Measurements from ENCODE around the gene KLHL26.

Gene KLHL26

GRCh38 chr19:18636969-18637629, at the start of gene KLHL26:
Gene KLHL26, plus strand, starts transcription at chr19:18637028. Its CDS starts 27 bp downstream, at chr19:18637055.
- Histone ChIP-seq H3K27me3 (peaks cover 23% of the 10 kb centered on the region), H3K27ac (peak within 1 kb of the TSS; percentile 80), H3K4me1 (ENCODE audit: control insufficient read depth in 1 of 2, insufficient read depth in 1 of 2, low read depth in 1 of 2, low read length in 1 of 2) (peaks cover 6 to 19% of the 10 kb centered on the region in 2 experiments), H3K9me3 (no peaks in the 10 kb centered on the region), H3K36me3 (no peaks in the 10 kb centered on the region), H3K4me3 (ENCODE audit: low read depth in 1 of 2, low read length in 1 of 2) (peak within 1 kb of the TSS; percentile 72 to 77)
- TF ChIP-seq, protein P1, sequence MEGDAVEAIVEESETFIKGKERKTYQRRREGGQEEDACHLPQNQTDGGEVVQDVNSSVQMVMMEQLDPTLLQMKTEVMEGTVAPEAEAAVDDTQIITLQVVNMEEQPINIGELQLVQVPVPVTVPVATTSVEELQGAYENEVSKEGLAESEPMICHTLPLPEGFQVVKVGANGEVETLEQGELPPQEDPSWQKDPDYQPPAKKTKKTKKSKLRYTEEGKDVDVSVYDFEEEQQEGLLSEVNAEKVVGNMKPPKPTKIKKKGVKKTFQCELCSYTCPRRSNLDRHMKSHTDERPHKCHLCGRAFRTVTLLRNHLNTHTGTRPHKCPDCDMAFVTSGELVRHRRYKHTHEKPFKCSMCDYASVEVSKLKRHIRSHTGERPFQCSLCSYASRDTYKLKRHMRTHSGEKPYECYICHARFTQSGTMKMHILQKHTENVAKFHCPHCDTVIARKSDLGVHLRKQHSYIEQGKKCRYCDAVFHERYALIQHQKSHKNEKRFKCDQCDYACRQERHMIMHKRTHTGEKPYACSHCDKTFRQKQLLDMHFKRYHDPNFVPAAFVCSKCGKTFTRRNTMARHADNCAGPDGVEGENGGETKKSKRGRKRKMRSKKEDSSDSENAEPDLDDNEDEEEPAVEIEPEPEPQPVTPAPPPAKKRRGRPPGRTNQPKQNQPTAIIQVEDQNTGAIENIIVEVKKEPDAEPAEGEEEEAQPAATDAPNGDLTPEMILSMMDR (IDR thresholded peaks at IDR 0.05) = no peak

DNA sequence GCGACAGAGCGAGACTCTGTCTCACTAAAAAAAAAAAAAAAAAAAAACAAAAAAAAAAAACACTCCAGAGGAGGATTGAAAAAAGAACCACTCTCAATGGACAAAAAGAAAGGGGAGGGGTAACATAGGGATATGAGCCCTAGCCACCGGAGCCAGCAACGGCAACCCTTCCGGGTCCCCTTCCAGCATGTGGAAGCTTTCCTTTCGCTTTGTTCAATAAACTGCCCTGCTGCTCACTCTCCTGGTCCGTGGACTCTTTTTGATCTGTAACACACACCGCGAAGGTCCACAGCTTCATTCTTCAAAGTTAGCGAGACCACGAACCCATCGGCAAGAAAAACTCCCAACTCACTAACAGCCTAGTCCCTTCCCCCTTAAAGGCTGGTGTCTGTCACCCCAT, 49.3 kb upstream of the KLHL26 start:
- Histone ChIP-seq H3K9me3 (no peaks in the 10 kb centered on the region), H3K27me3 (no peaks in the 10 kb centered on the region), H3K36me3 (no peaks in the 10 kb centered on the region), H3K27ac (peak overlapping the region; percentile 87), H3K4me3 (ENCODE audit: low read depth in 1 of 2, low read length in 1 of 2) (peak overlapping the region; percentile 91 to 94), H3K4me1 (ENCODE audit: control insufficient read depth in 1 of 2, insufficient read depth in 1 of 2, low read depth in 1 of 2, low read length in 1 of 2) (peaks cover 19 to 24% of the 10 kb centered on the region in 2 experiments)
- TF ChIP-seq, protein P1 (IDR thresholded peaks at IDR 0.05) = no peak

DNA sequence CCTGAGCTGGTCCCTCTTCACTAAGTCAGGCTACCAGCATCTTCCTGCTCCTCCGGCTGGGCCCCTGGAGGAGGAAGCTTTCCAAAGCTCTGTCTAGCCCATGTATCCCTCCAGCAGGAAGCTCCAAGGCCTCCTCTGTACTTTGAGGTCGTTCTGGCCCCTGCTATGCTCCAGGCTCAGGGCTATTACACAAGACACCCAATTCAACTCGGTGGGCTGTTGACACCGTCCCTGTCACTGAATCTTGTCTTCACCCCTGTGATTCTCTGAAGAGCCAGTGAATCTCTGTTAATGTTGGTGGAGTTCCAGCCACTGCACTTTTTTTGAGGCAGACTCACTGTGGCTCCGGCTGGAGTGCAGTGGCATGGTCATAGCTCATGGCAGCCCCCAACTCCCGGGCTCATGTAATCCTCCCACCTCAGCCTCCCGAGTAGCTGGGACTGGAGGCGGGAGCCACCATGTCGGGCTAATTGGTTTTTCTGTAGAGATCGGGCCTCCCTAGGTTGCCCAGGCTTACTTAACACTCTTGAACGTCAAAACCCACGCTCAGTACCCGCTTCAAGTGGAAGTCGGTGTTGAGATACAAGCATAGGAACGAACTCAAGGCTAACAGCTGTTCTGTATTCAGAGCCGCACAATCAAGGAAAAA, 48.7 kb upstream of the KLHL26 start:
- H3K9me3 ChIP-seq = no peaks in the 10 kb centered on the region
- peaks cover 19 to 24% of the 10 kb centered on the region in 2 experiments for H3K4me1 ChIP-seq (ENCODE audit: control insufficient read depth in 1 of 2, insufficient read depth in 1 of 2, low read depth in 1 of 2, low read length in 1 of 2)
- H3K4me3 ChIP-seq (ENCODE audit: low read depth in 1 of 2, low read length in 1 of 2) = peak overlapping the region; percentile 91 to 94
- TF ChIP-seq, protein P1 (IDR thresholded peaks at IDR 0.05) = no peak
- peaks cover 4% of the 10 kb centered on the region for H3K27me3 ChIP-seq
- peak overlapping the region; percentile 87 for H3K27ac ChIP-seq
- H3K36me3 ChIP-seq = no peaks in the 10 kb centered on the region

- Histone ChIP-seq H3K9me3 (no peaks in the 10 kb centered on the region), H3K27ac (peak within 1 kb of the TSS; percentile 87), H3K27me3 (peaks cover 11% of the 10 kb centered on the region), H3K36me3 (no peaks in the 10 kb centered on the region), H3K4me1 (ENCODE audit: control insufficient read depth in 1 of 2, insufficient read depth in 1 of 2, low read depth in 1 of 2, low read length in 1 of 2) (peaks cover 19 to 24% of the 10 kb centered on the region in 2 experiments), H3K4me3 (ENCODE audit: low read depth in 1 of 2, low read length in 1 of 2) (peak within 1 kb of the TSS; percentile 91 to 94)
- TF ChIP-seq, protein P1 (IDR thresholded peaks at IDR 0.05) = peak; percentile 81
Measured at GRCh38 chr19:18588611-18589379, 48.0 kb upstream of the KLHL26 start, which contains the start of gene REX1BD. Gene REX1BD, plus strand, starts transcription at chr19:18588798. Its CDS starts 4 bp downstream, at chr19:18588802.

DNA sequence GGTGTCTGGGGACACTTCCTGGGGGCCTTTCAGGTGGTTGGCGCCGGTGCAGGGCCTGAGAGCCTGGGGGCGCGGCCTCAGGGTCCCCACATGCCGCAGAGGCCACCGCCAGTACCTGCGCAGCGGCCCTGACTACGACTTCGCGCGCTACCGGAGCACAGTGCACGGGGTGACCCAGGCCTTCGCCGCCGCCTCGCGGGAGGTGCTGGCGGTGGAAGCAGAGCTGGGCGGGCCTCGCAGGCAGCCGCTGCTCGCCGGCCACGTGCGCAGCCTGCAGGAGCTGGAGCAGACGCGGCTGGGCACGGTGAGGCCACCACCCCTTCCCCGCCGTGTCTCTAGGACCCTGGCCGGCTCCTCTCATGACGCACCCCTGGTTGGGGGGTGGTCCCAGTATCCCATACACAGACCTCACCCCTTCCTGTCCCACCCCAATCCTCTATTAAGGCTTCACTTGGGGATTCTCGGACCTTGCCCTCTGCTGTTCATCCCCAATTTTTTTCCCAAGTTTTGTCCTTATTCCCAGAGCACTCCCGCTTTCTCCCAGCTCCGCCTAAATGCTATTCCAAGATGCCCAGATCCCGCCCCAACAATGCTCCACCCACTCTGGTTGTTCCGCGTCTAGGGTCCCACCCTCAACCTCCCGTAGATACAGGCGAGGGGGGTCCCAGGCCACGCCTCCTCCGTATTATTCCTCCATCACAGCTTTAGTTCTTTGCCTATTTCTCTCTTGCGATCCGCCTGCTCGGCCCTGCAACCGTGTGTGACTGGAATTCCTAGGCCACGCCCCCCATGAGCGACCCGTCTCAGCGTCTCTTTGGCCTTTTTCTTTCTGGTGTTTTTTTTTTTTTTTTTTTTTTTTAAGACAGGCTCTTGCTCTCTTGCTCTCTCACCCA, 47.2 kb upstream of the KLHL26 start:
- H3K9me3 ChIP-seq = no peaks in the 10 kb centered on the region
- TF ChIP-seq, protein P1 (IDR thresholded peaks at IDR 0.05) = peak; percentile 47
- H3K36me3 ChIP-seq = no peaks in the 10 kb centered on the region
- peak overlapping the region; percentile 87 for H3K27ac ChIP-seq
- peak overlapping the region; percentile 91 to 94 for H3K4me3 ChIP-seq (ENCODE audit: low read depth in 1 of 2, low read length in 1 of 2)
- H3K4me1 ChIP-seq (ENCODE audit: control insufficient read depth in 1 of 2, insufficient read depth in 1 of 2, low read depth in 1 of 2, low read length in 1 of 2) = peaks cover 28 to 29% of the 10 kb centered on the region in 2 experiments
- H3K27me3 ChIP-seq = peaks cover 20% of the 10 kb centered on the region
